Measurements from ENCODE around the gene CPTP. TPM values are rescaled to one million over a fixed set of nuclear protein-coding genes. Genes with fewer than 3 reads are reported as not detected.

CPTP gene
- total RNA-seq, 1 donor from 2014 or later, result 1.0 TPM

DNA sequence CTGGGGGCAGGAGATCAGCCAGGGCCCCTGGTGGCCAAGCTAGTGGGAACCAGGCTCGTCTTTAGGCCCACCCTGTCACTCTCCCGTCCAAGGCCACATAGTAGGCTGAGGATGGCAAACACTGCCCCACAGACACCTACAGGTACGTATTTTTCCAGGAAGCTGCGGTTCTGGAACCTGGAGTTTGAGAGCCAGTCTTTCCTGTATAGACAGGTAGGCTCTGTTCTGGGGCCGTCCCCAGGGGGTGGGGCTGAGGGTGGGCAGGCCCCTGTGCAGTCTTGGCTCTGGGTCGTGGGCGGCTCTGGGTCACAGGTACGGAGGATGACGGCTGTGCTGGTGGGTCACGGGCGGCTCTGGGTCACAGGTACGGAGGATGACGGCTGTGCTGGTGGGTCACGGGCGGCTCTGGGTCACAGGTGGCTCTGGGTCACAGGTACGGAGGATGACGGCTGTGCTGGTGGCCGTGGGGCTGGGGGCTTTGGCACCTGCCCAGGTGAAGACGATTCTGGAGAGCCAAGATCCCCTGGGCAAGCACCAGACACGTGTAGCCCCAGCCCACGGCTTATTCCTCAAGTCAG is 14.0 kb upstream of the CPTP start:
- H3K4me1 Mint-ChIP-seq, result peaks cover 14% of the 10 kb centered on the region
- H3K4me3 ChIP-seq, result no peak overlapping the region
- H3K9me3 Mint-ChIP-seq, result no peaks in the 10 kb centered on the region
- no peaks in the 10 kb centered on the region for H3K36me3 ChIP-seq
- H3K79me2 ChIP-seq (ENCODE audit: low read depth), result peaks cover 5% of the 10 kb centered on the region
- H3K9me3 ChIP-seq (ENCODE audit: low read depth), result no peaks in the 10 kb centered on the region
- no peak overlapping the region for H3K9ac ChIP-seq
- peaks cover 25% of the 10 kb centered on the region for H3K4me1 ChIP-seq
- no peak overlapping the region for H2AFZ ChIP-seq (replicated peaks)
- peak overlapping the region; percentile 74 for H3K4me3 Mint-ChIP-seq
- no peak overlapping the region for H3K27ac Mint-ChIP-seq
- DNase-seq (ENCODE audit: low spot score), result no peak
- H3K27me3 Mint-ChIP-seq (ENCODE audit: insufficient read depth, low read depth), result peaks cover 4% of the 10 kb centered on the region
- H3K27ac ChIP-seq, result no peak overlapping the region
- peaks cover 2% of the 10 kb centered on the region for H3K36me3 Mint-ChIP-seq
- H3K4me2 ChIP-seq, result no peak overlapping the region
- H3K27me3 ChIP-seq, result peaks cover 10% of the 10 kb centered on the region
- TF ChIP-seq, protein P1, sequence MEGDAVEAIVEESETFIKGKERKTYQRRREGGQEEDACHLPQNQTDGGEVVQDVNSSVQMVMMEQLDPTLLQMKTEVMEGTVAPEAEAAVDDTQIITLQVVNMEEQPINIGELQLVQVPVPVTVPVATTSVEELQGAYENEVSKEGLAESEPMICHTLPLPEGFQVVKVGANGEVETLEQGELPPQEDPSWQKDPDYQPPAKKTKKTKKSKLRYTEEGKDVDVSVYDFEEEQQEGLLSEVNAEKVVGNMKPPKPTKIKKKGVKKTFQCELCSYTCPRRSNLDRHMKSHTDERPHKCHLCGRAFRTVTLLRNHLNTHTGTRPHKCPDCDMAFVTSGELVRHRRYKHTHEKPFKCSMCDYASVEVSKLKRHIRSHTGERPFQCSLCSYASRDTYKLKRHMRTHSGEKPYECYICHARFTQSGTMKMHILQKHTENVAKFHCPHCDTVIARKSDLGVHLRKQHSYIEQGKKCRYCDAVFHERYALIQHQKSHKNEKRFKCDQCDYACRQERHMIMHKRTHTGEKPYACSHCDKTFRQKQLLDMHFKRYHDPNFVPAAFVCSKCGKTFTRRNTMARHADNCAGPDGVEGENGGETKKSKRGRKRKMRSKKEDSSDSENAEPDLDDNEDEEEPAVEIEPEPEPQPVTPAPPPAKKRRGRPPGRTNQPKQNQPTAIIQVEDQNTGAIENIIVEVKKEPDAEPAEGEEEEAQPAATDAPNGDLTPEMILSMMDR (IDR thresholded peaks at IDR 0.05), result no peak
- H4K20me1 ChIP-seq (ENCODE audit: low read depth), result peaks cover 52% of the 10 kb centered on the region
- H3F3A ChIP-seq (ENCODE audit: low read depth), result peaks cover 13% of the 10 kb centered on the region

DNA sequence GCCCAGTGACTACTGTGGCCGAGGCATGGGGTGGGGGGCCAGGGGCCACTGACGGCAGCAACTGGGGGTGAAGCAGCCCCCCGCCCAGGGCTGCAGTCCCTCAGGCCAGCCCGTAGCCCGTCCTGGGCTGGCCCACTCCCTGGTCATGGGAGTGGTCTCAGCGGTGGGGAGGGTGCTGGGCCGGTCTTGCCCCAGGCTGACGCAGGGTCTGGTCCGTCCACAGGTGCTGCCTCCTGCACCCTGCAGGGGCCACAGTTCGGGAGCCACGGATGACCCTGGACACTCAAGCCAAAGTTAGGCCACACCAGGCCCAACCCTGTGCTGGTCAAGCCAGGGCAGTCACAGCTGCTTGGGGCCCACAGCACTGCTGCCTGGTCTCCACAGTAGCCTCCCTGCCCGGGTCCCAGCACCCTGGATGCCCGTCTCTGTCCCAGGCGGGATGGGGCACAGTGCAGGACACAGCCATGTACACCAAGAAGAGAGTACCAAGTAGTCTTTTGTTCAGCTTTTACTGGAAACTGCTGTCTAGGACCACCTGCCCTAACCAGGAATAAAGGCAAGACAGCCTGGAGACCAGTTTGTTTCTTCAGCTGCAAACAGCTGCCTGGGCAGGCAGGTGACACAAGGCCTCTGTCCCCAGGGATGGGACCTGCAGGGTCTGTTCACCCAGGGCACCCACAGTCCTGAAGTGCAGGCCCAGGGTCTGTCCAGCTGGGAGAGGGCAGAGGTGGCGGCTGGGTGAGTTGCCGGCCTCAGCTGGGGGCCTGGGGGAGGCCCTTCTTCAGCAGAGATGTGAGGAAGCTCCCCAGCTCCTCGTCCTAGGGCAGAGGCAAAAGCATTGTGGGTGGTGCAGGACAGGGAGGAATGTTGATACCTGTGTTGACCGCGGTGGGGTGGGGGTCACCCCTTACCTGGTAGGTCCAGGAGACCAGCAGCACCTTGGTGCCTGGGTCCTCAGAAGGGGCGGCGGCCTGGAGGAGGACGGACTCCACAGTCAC is 13.2 kb upstream of the CPTP start:
- Histone ChIP-seq H3K36me3 (no peaks in the 10 kb centered on the region), H4K20me1 (ENCODE audit: low read depth) (peaks cover 55% of the 10 kb centered on the region)
- peaks cover 4% of the 10 kb centered on the region for H3K36me3 Mint-ChIP-seq

DNA sequence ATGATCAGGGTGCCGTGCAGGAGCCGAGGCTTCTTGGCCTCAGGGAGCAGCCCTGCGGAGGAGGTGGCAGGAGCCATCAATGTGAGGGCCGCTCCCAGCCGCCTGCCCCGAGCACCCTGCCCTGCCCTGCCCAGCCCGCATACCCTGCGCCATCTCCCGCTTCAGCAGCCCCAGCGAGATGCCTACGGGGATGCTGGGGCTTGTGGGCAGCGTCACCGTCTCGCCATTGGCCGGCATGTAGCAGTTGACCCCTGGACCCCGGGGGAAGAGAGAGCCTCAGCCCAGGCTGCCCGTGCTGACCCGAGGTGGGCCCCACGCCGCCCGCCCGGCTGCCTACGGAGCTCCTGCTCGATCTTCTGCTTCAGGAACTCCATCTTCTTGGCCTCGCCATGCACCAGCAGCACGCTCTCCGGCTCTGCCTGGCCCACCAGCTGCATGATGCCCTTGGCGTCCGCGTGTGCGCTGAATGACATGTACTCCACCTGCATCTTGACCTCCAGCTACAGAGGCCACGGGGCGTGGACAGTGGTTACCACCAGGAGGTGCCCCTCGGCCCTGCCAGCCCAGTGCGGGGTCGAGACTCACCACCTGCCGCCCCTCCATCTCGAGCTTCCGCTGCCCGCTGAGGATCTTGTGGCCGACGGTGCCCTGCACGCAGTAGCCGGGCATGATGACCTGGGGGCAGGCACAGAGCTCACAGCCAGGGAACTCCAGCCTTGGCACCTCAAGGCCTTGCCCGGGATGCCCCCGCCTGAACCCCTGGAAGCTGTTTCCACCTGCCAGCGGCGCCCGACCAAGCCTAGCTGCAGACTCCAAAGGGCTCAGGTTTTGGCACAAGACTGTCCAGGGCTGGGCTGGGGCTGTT is 11.9 kb upstream of the CPTP start:
- Histone ChIP-seq H3K27me3 (peaks cover 10% of the 10 kb centered on the region), H3K4me1 (peaks cover 17% of the 10 kb centered on the region), H3K79me2 (ENCODE audit: low read depth) (peaks cover 19% of the 10 kb centered on the region), H3K4me3 (no peak overlapping the region), H4K20me1 (ENCODE audit: low read depth) (peaks cover 63% of the 10 kb centered on the region), H3K4me2 (no peak overlapping the region), H3K9me3 (ENCODE audit: low read depth) (no peaks in the 10 kb centered on the region), H3K27ac (no peak overlapping the region), H2AFZ (replicated peaks) (no peak overlapping the region), H3K9ac (no peak overlapping the region), H3K36me3 (no peaks in the 10 kb centered on the region), H3F3A (ENCODE audit: low read depth) (peaks cover 28% of the 10 kb centered on the region)
- Mint-ChIP-seq H3K4me3 (no peak overlapping the region), H3K27ac (no peak overlapping the region), H3K36me3 (peaks cover 6% of the 10 kb centered on the region), H3K27me3 (ENCODE audit: insufficient read depth, low read depth) (peaks cover 4% of the 10 kb centered on the region), H3K4me1 (peaks cover 6% of the 10 kb centered on the region), H3K9me3 (no peaks in the 10 kb centered on the region)
- DNase-seq (ENCODE audit: low spot score), result no peak
- TF ChIP-seq EZH2phosphoT487 (IDR thresholded peaks at IDR 0.05) (no peak), EZH2 (IDR thresholded peaks at IDR 0.05) (no peak)
- TF ChIP-seq, protein P1 (IDR thresholded peaks at IDR 0.05), result no peak

More for the DNA sequence above, 13.2 kb upstream of the CPTP start:
- H3K79me2 ChIP-seq (ENCODE audit: low read depth), result peaks cover 12% of the 10 kb centered on the region
- peaks cover 20% of the 10 kb centered on the region for H3F3A ChIP-seq (ENCODE audit: low read depth)
- peaks cover 26% of the 10 kb centered on the region for H3K4me1 ChIP-seq
- no peak overlapping the region for H2AFZ ChIP-seq (replicated peaks)
- H3K9ac ChIP-seq, result no peak overlapping the region
- H3K4me2 ChIP-seq, result no peak overlapping the region
- no peak overlapping the region for H3K27ac ChIP-seq
- DNase-seq (ENCODE audit: low spot score), result no peak
- no peak for TF ChIP-seq EZH2 (IDR thresholded peaks at IDR 0.05)
- TF ChIP-seq, protein P1 (IDR thresholded peaks at IDR 0.05), result no peak
- no peak for TF ChIP-seq EZH2phosphoT487 (IDR thresholded peaks at IDR 0.05)
- no peak overlapping the region for H3K4me3 ChIP-seq
- no peaks in the 10 kb centered on the region for H3K9me3 ChIP-seq (ENCODE audit: low read depth)
- no peaks in the 10 kb centered on the region for H3K9me3 Mint-ChIP-seq
- peaks cover 6% of the 10 kb centered on the region for H3K27me3 Mint-ChIP-seq (ENCODE audit: insufficient read depth, low read depth)
- H3K27me3 ChIP-seq, result peaks cover 10% of the 10 kb centered on the region
- H3K27ac Mint-ChIP-seq, result no peak overlapping the region
- peaks cover 14% of the 10 kb centered on the region for H3K4me1 Mint-ChIP-seq
- H3K4me3 Mint-ChIP-seq, result no peak overlapping the region

Data from neural progenitor cell (in vitro differentiated cells).